Measurements from ENCODE around the gene FTSJ3. TPM values are rescaled to one million over a fixed set of nuclear protein-coding genes. Genes with fewer than 3 reads are reported as not detected.

FTSJ3 gene
- total RNA-seq, 2 experiments from 2014 or later: 41.5 to 42.8 TPM

DNA sequence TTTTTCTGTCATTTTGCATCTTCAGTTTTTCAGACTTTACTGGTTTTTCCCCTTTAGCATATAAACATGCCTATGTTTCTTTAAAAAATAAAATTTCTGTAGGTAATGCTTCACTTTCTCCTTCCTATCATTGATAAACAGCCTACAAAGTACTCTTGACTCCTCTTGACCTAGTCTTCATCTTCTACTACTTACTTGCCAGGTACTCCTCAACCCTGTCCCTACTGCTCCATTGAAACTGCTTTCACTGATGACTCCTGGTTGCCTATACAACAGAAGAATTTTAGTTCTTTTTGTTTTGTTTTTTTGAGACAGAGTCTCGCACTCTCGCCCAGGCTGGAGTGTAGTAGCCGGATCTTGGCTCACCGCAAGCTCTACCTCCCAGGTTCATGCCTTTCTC, 46.5 kb downstream of the FTSJ3 start:
- CTCF ChIA-PET: interaction anchor here (1.0 kb wide), 1 partner anchor 355 kb away, joined by 3 read pairs; no protein-coding TSS in a partner anchor
- no peak for DNase-seq
- H3K4me1 Mint-ChIP-seq (ENCODE audit: low read depth): peaks cover 68% of the 10 kb centered on the region
- H3K4me3 Mint-ChIP-seq: no peak overlapping the region
- peaks cover 11% of the 10 kb centered on the region for H3K36me3 Mint-ChIP-seq
- H3K27me3 Mint-ChIP-seq: no peaks in the 10 kb centered on the region
- H3K9me3 Mint-ChIP-seq: no peaks in the 10 kb centered on the region
- peak overlapping the region; percentile 28 for H3K27ac Mint-ChIP-seq
- intact Hi-C loops (cut with micrococcal nuclease): no loop called here
- POLR2A ChIA-PET: interaction anchor here (0.7 kb wide), 1 partner anchor 61 kb away, joined by 3 read pairs; no protein-coding TSS in a partner anchor

DNA sequence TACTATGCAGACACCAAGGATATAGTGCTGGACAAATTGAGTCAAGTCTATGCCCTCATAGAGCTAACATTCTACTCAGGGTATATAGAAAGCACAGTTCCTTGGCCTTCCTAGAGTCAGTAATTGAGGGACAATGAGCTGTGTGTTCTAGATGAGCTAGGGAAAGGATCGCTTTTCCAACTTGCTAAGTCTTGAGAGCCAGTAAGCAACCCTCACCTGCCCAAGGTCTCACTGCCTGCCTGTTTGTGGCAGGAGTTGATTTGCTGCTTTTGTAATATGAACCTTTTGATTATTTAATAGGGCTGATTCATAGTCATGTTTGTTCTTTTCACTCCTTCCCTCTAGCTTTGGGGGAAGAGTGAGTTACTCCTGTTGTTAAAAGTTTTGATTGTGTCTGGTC, 47.0 kb downstream of the FTSJ3 start:
- no peak for DNase-seq
- no peaks in the 10 kb centered on the region for H3K27me3 Mint-ChIP-seq
- CTCF ChIA-PET: interaction anchor here (1.0 kb wide), 1 partner anchor 354 kb away, joined by 3 read pairs; no protein-coding TSS in a partner anchor
- intact Hi-C loops (cut with micrococcal nuclease): no loop called here
- no peak overlapping the region for H3K4me3 Mint-ChIP-seq
- POLR2A ChIA-PET: interaction anchor here (0.7 kb wide), 2 partner anchors 43 to 60 kb away, joined by 3 read pairs; no protein-coding TSS in a partner anchor
- peaks cover 12% of the 10 kb centered on the region for H3K36me3 Mint-ChIP-seq
- H3K27ac Mint-ChIP-seq: peak overlapping the region; percentile 28
- H3K9me3 Mint-ChIP-seq: no peaks in the 10 kb centered on the region
- peaks cover 69% of the 10 kb centered on the region for H3K4me1 Mint-ChIP-seq (ENCODE audit: low read depth)

- Mint-ChIP-seq H3K27ac (peak overlapping the region; percentile 52), H3K9me3 (no peaks in the 10 kb centered on the region), H3K27me3 (no peaks in the 10 kb centered on the region), H3K4me3 (peak overlapping the region; percentile 95), H3K4me1 (ENCODE audit: low read depth) (peaks cover 53% of the 10 kb centered on the region), H3K36me3 (peaks cover 28% of the 10 kb centered on the region)
- intact Hi-C loops (cut with micrococcal nuclease): loop anchor here (2.0 to 10.0 kb wide), 3 partner anchors 225 to 729 kb away; partner anchors contain the start of genes CEP95, DCAF7 and DDX5
- DNase-seq: no peak
- CTCF ChIA-PET: interaction anchor here (0.6 to 3.0 kb wide), 9 partner anchors 14 to 349 kb away, joined by 3 to 11 read pairs (median 3); no protein-coding TSS in a partner anchor
- POLR2A ChIA-PET: interaction anchor here (0.6 to 4.1 kb wide), 13 partner anchors 8 to 340 kb away, joined by 3 to 22 read pairs (median 4); partner anchors contain the start of genes FTSJ3, MAP3K3 and PSMC5
Observed at GRCh38 chr17:63775420-63775819, 52.0 kb downstream of the FTSJ3 start.

DNA sequence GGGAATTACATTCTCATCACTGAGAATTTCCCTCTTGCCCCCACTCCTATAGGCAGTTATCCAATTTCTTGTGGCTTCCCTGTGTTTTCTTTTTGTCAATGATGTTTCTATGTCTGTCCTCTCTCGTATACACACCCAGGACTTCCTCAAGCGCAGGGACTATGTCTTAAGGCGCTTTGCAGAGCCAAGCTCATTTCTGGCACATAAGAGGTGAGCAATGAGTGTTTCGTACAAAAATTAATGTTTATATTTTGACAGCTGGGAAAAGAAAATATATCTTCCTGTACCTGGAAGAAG, 52.5 kb downstream of the FTSJ3 start:
- Mint-ChIP-seq H3K36me3 (peaks cover 25% of the 10 kb centered on the region), H3K9me3 (no peaks in the 10 kb centered on the region), H3K4me3 (peak overlapping the region; percentile 95), H3K27ac (peak overlapping the region; percentile 100), H3K4me1 (ENCODE audit: low read depth) (peaks cover 53% of the 10 kb centered on the region), H3K27me3 (no peaks in the 10 kb centered on the region)
- intact Hi-C loops (cut with micrococcal nuclease): loop anchor here (1.0 to 10.0 kb wide), 4 partner anchors 153 to 730 kb away; partner anchors contain the start of genes CEP95, DCAF7, DDX5 and MAP3K3
- POLR2A ChIA-PET: interaction anchor here (0.6 to 4.1 kb wide), 15 partner anchors 9 to 339 kb away, joined by 3 to 34 read pairs (median 4); partner anchors contain the start of genes FTSJ3, MAP3K3 and PSMC5
- DNase-seq: peak; percentile 24
- CTCF ChIA-PET: interaction anchor here (0.6 to 3.0 kb wide), 9 partner anchors 10 to 349 kb away, joined by 3 to 11 read pairs (median 3); partner anchors contain the start of gene LIMD2

- intact Hi-C loops (cut with micrococcal nuclease): loop anchor here (1.0 to 10.0 kb wide), 4 partner anchors 152 to 730 kb away; partner anchors contain the start of genes CEP95, DCAF7, DDX5 and MAP3K3
- peak; percentile 94 for DNase-seq
- peak within 1 kb of the TSS; percentile 100 for H3K27ac Mint-ChIP-seq
- CTCF ChIA-PET: interaction anchor here (0.7 to 2.4 kb wide), 10 partner anchors 10 to 152 kb away, joined by 3 to 7 read pairs (median 3); partner anchors contain the start of genes LIMD2, MAP3K3 and STRADA
- H3K27me3 Mint-ChIP-seq: no peaks in the 10 kb centered on the region
- H3K36me3 Mint-ChIP-seq: peaks cover 21% of the 10 kb centered on the region
- POLR2A ChIA-PET: interaction anchor here (0.6 to 4.1 kb wide), 20 partner anchors 9 to 731 kb away, joined by 3 to 34 read pairs (median 5); partner anchors contain the start of genes FTSJ3, LIMD2, MAP3K3 and PSMC5
- H3K9me3 Mint-ChIP-seq: no peaks in the 10 kb centered on the region
- H3K4me3 Mint-ChIP-seq: peak within 1 kb of the TSS; percentile 95
- peaks cover 50% of the 10 kb centered on the region for H3K4me1 Mint-ChIP-seq (ENCODE audit: low read depth)
Observed at GRCh38 chr17:63774141-63774968, 53.1 kb downstream of the FTSJ3 start, which contains the start of gene DDX42. Gene DDX42, plus strand, starts transcription at chr17:63774170. Its CDS starts 12,880 bp downstream, at chr17:63787050.

- intact Hi-C loops (cut with micrococcal nuclease): loop anchor here (1.0 to 10.0 kb wide), 8 partner anchors 32 to 731 kb away; partner anchors contain the start of genes CEP95, DCAF7, DDX5 and FTSJ3
- H3K36me3 Mint-ChIP-seq: peaks cover 22% of the 10 kb centered on the region
- H3K9me3 Mint-ChIP-seq: no peaks in the 10 kb centered on the region
- H3K4me3 Mint-ChIP-seq: peak within 1 kb of the TSS; percentile 95
- ChIA-PET POLR2A (interaction anchor here (0.6 to 4.1 kb wide), 17 partner anchors 9 to 732 kb away, joined by 3 to 34 read pairs (median 8); partner anchors contain the start of genes FTSJ3, LIMD2, MAP3K3 and PSMC5), CTCF (interaction anchor here (0.7 to 2.4 kb wide), 10 partner anchors 9 to 152 kb away, joined by 3 to 7 read pairs (median 3); partner anchors contain the start of genes LIMD2, MAP3K3 and STRADA)
- H3K4me1 Mint-ChIP-seq (ENCODE audit: low read depth): peaks cover 48% of the 10 kb centered on the region
- peak within 1 kb of the TSS; percentile 100 for H3K27ac Mint-ChIP-seq
- H3K27me3 Mint-ChIP-seq: no peaks in the 10 kb centered on the region
- peak; percentile 99 for DNase-seq
Observed at GRCh38 chr17:63773272-63774140, 54.0 kb downstream of the FTSJ3 start, which contains the start of gene CCDC47. Gene CCDC47, minus strand, starts transcription at chr17:63773597. Its CDS starts 7,422 bp downstream, at chr17:63766175.

GRCh38 chr17:63772801-63773271, 54.6 kb downstream of the FTSJ3 start:
- CTCF ChIA-PET: interaction anchor here (1.2 to 2.4 kb wide), 2 partner anchors 31 to 76 kb away, joined by 4 to 7 read pairs; partner anchors contain the start of gene STRADA
- POLR2A ChIA-PET: interaction anchor here (1.3 to 4.1 kb wide), 8 partner anchors 17 to 733 kb away, joined by 5 to 34 read pairs (median 14); partner anchors contain the start of genes FTSJ3, LIMD2 and PSMC5
- no peak for DNase-seq
- Mint-ChIP-seq H3K27me3 (no peaks in the 10 kb centered on the region), H3K9me3 (no peaks in the 10 kb centered on the region), H3K4me3 (peak overlapping the region; percentile 95), H3K27ac (peak overlapping the region; percentile 100), H3K36me3 (peaks cover 23% of the 10 kb centered on the region), H3K4me1 (ENCODE audit: low read depth) (peaks cover 48% of the 10 kb centered on the region)
- intact Hi-C loops (cut with micrococcal nuclease): loop anchor here (1.0 to 10.0 kb wide), 6 partner anchors 32 to 732 kb away; partner anchors contain the start of genes CEP95, DDX5, FTSJ3 and PSMC5

Other genes starting within 250 kb of the FTSJ3 start
- gene TACO1, start 226.8 kb downstream of the FTSJ3 start, total RNA-seq: 10 to 100 TPM; 28.2 to 30.4 TPM
- gene MAP3K3, start 205.2 kb downstream of the FTSJ3 start, total RNA-seq: 10 to 100 TPM; 32.8 to 34.0 TPM
- gene LIMD2, start 127.5 kb downstream of the FTSJ3 start, total RNA-seq: 100 to 1,000 TPM; 146 to 150 TPM
- 10 to 100 TPM; 64.8 to 69.7 TPM for gene STRADA, start 85.9 kb downstream of the FTSJ3 start, total RNA-seq
- gene CCDC47, start 54.1 kb downstream of the FTSJ3 start, total RNA-seq: 10 to 100 TPM; 57.6 to 60.5 TPM
- gene DDX42, start 53.5 kb downstream of the FTSJ3 start, total RNA-seq: 100 to 1,000 TPM; 103 to 106 TPM
- gene PSMC5, start 232 bp downstream of the FTSJ3 start, total RNA-seq: 100 to 1,000 TPM; 165 to 171 TPM
- gene SMARCD2, start 15.0 kb upstream of the FTSJ3 start, total RNA-seq: 100 to 1,000 TPM; 109 to 111 TPM
- not detected for gene CSH2, start 46.0 kb upstream of the FTSJ3 start, total RNA-seq
- not detected for gene GH2, start 54.3 kb upstream of the FTSJ3 start, total RNA-seq
- not detected for gene CSH1, start 68.9 kb upstream of the FTSJ3 start, total RNA-seq
- not detected for gene CSHL1, start 83.6 kb upstream of the FTSJ3 start, total RNA-seq
- gene GH1, start 91.2 kb upstream of the FTSJ3 start, total RNA-seq: under 1 TPM in 1 of 2 experiments, not detected in 1; 0.43 TPM
- gene CD79B, start 104.7 kb upstream of the FTSJ3 start, total RNA-seq: 10 to 100 TPM; 39.1 to 40.9 TPM
- gene SCN4A, start 145.3 kb upstream of the FTSJ3 start, total RNA-seq: under 1 TPM; 0.33 to 0.75 TPM
- gene PRR29, start 170.7 kb upstream of the FTSJ3 start, total RNA-seq: 1 to 10 TPM; 2.0 to 3.4 TPM
- gene ICAM2, start 193.0 kb upstream of the FTSJ3 start, total RNA-seq: 10 to 100 TPM; 65.0 to 66.7 TPM

Data from activated CD4-positive, alpha-beta memory T cell treated with anti-CD3 and anti-CD28 coated beads for 36 hours (primary cell).